WTC11 (cell line): ENCODE measurements around the gene SPTLC3. TPM values are rescaled to one million over a fixed set of nuclear protein-coding genes. Genes with fewer than 3 reads are reported as not detected.

Experiments
- ATAC-seq: fragments of 200-7000 bp; cut with Tn5 transposase; 2 replicates; pipeline ENCODE4 v1.10.0; 2021; ENCODE audit warnings: mild to moderate bottlenecking, moderate library complexity
- CTCF ChIA-PET: fragments of 300-600 bp; sonication (Branson Sonifier 250); formaldehyde crosslinking; loops from one replicate; lab custom pipeline; 2021; ENCODE audit warnings: antibody characterized with exemption; lab: Charles Lee
- POLR2A ChIA-PET: fragments of 350-600 bp; sonication (Branson Sonifier 250); formaldehyde crosslinking; loops from one replicate; lab custom pipeline; 2021; ENCODE audit warnings: antibody characterized with exemption; lab: Charles Lee
- DNase-seq: peaks from one replicate; pipeline ENCODE4 v3.0.0; 2021; ENCODE audit warnings: low spot score
- H3K27ac Mint-ChIP-seq: 2 replicates; pipeline ENCODE4 v1.8.0; 2021; ENCODE audit warnings: mixed read lengths
- H3K27me3 Mint-ChIP-seq: 2 replicates; pipeline ENCODE4 v1.8.0; 2021; ENCODE audit warnings: low read depth, mild to moderate bottlenecking, moderate library complexity, mixed read lengths
- H3K36me3 Mint-ChIP-seq: 2 replicates; pipeline ENCODE4 v1.8.0; 2021; ENCODE audit warnings: mixed read lengths
- H3K4me1 Mint-ChIP-seq: 2 replicates; pipeline ENCODE4 v1.8.0; 2022; ENCODE audit warnings: mixed read lengths
- H3K4me3 Mint-ChIP-seq: 2 replicates; pipeline ENCODE4 v1.8.0; 2021; ENCODE audit warnings: mild to moderate bottlenecking, moderate library complexity, mixed read lengths
- H3K9me3 Mint-ChIP-seq: 2 replicates; pipeline ENCODE4 v1.8.0; 2021; ENCODE audit warnings: mixed read lengths
- EMX1 ChIP-seq: fragments of 250-450 bp; sonication (Bioruptor Pico); IDR thresholded peaks from 2 replicates; pipeline ENCODE4 v1.8.0; 2021; ENCODE audit warnings: mild to moderate bottlenecking
- ESRRA ChIP-seq: sonication (generic); formaldehyde crosslinking; IDR thresholded peaks from 2 replicates; pipeline ENCODE4 v1.8.1; 2022; ENCODE audit warnings: mild to moderate bottlenecking, missing genetic modification reagents, borderline replicate concordance
- ETV6 ChIP-seq: sonication (generic); formaldehyde crosslinking; IDR thresholded peaks from 2 replicates; pipeline ENCODE4 v1.8.1; 2022; ENCODE audit warnings: mild to moderate bottlenecking, missing genetic modification reagents
- HMGA2 ChIP-seq: fragments of 250-450 bp; sonication (Bioruptor Pico); IDR thresholded peaks from 2 replicates; pipeline ENCODE4 v1.4.0; 2021; ENCODE audit warnings: mild to moderate bottlenecking, moderate library complexity
- MXD4 ChIP-seq: fragments of 250-450 bp; sonication (Bioruptor Pico); IDR thresholded peaks from 2 replicates; pipeline ENCODE4 v1.8.0; 2021; ENCODE audit warnings: mild to moderate bottlenecking, moderate library complexity, borderline replicate concordance
- OVOL2 ChIP-seq: fragments of 250-450 bp; sonication (Bioruptor Pico); IDR thresholded peaks from 2 replicates; pipeline ENCODE4 v1.9.0; 2021; ENCODE audit warnings: mild to moderate bottlenecking, borderline replicate concordance
- RORB ChIP-seq: fragments of 250-450 bp; sonication (Bioruptor Pico); IDR thresholded peaks from 2 replicates; pipeline ENCODE4 v1.9.0; 2021; ENCODE audit warnings: mild to moderate bottlenecking
- TCF7 ChIP-seq: sonication (generic); formaldehyde crosslinking; IDR thresholded peaks from 2 replicates; pipeline ENCODE4 v1.8.0; 2022; ENCODE audit warnings: mild to moderate bottlenecking, low read depth, missing genetic modification reagents, moderate library complexity
- ZNF121 ChIP-seq: sonication (generic); formaldehyde crosslinking; IDR thresholded peaks from 2 replicates; pipeline ENCODE4 v1.8.0; 2023; ENCODE audit warnings: missing genetic modification reagents
- ZNF219 ChIP-seq: sonication (generic); formaldehyde crosslinking; IDR thresholded peaks from 2 replicates; pipeline ENCODE4 v1.8.0; 2023; ENCODE audit warnings: missing genetic modification reagents, mild to moderate bottlenecking, borderline replicate concordance
- ZNF232 ChIP-seq: sonication (generic); formaldehyde crosslinking; IDR thresholded peaks from 2 replicates; pipeline ENCODE4 v1.8.0; 2022; ENCODE audit warnings: mild to moderate bottlenecking, missing genetic modification reagents
- ZNF416 ChIP-seq: fragments of 250-450 bp; sonication (Bioruptor Pico); IDR thresholded peaks from 2 replicates; pipeline ENCODE4 v1.9.0; 2021; ENCODE audit warnings: mild to moderate bottlenecking, inconsistent platforms
- total RNA-seq: library from RNA; stranded (reverse); gene quantifications from 3 replicates; pipeline ENCODE4 v1.2.3, GENCODE V29; 2021
- TF ChIP-seq, protein P1 (sequence below): sonication (generic); formaldehyde crosslinking; IDR thresholded peaks from 2 replicates; pipeline ENCODE4 v1.8.1; 2022; ENCODE audit warnings: missing genetic modification reagents, borderline replicate concordance
- TF ChIP-seq, protein P2 (sequence below): sonication (generic); formaldehyde crosslinking; IDR thresholded peaks from 2 replicates; pipeline ENCODE4 v1.8.1; 2023; ENCODE audit warnings: mild to moderate bottlenecking, missing genetic modification reagents, moderate library complexity
- TF ChIP-seq, protein P3 (sequence below): sonication (generic); formaldehyde crosslinking; IDR thresholded peaks from 2 replicates; pipeline ENCODE4 v1.8.1; 2023; ENCODE audit warnings: mild to moderate bottlenecking, missing genetic modification reagents, moderate library complexity
- TF ChIP-seq, protein P4 (sequence below): fragments of 200-600 bp; IDR thresholded peaks from 2 replicates; pipeline ENCODE4 v1.8.0; 2022; ENCODE audit warnings: antibody characterized with exemption
- TF ChIP-seq, protein P5 (sequence below): fragments of 250-450 bp; sonication (Bioruptor Pico); IDR thresholded peaks from 2 replicates; pipeline ENCODE4 v2.1.2; 2022; ENCODE audit warnings: mild to moderate bottlenecking, moderate library complexity
- TF ChIP-seq, protein P6 (sequence below): sonication (generic); formaldehyde crosslinking; IDR thresholded peaks from 2 replicates; pipeline ENCODE4 v1.8.0; 2022; ENCODE audit warnings: mild to moderate bottlenecking, missing genetic modification reagents

SPTLC3 gene
- total RNA-seq, 1 experiment from 2014 or later = 0.13 TPM

DNA sequence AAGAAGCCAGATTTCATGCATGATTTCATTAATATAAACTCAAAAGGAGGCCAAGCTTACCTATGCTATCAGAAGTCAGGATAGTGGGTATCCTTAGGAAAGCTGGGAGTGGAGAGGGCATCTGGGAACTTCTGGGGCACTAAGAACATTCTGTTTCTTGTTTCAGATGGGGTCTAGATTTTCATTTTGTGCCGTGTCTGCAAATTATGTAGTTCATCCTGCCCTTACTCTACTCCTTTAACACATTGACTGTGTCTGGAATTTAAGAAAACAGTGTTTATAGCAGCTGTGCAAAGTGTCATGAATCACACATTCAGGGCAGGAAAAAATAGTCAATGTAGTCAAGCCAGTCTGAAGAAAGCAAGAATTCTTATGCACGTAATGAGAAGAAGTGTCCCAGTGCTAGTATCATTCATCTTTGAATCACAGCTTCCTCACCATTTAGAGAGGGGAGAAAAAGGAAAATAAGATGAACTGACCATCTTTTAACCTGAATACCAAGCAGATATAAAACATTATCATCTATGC is 11.6 kb upstream of the SPTLC3 start:
- CTCF ChIA-PET = no interaction called here
- H3K4me1 Mint-ChIP-seq = peaks cover 13% of the 10 kb centered on the region
- no peaks in the 10 kb centered on the region for H3K36me3 Mint-ChIP-seq
- ATAC-seq = no peak
- H3K27me3 Mint-ChIP-seq = peaks cover 5% of the 10 kb centered on the region; the same call in 1 of the 2 replicates
- DNase-seq = no peak
- no peak for TF ChIP-seq RORB (CRISPR knock-in tag)
- TF ChIP-seq, all 79 proteins: peak for 0
- H3K9me3 Mint-ChIP-seq = peaks cover 4% of the 10 kb centered on the region; the same call in 1 of the 2 replicates
- H3K27ac Mint-ChIP-seq = no peak overlapping the region; the same call in 1 of the 2 replicates
- POLR2A ChIA-PET = no interaction called here
- no peak overlapping the region for H3K4me3 Mint-ChIP-seq

DNA sequence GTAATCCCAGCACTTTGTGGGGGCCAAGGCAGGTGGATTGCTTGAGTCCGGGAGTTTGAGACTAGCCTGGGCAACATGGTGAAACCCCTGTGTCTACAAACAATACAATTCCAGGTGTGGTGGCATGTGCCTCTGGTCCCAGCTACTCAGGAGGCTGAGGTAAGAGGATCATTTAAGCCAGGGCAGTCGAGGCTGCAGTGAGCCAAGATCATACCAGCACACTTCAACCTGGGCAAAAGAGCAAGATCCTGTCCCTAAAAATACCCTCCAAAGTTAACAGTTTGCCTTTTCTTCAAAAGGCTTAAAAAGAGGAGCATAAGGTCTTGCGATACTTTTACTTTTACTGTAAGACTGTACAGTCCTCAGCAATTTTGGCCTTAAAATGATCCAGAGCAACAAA is 10.7 kb upstream of the SPTLC3 start:
- 0 out of 2 replicates have a peak, but pooled peaks cover 3% of the 10 kb centered on the region for H3K27me3 Mint-ChIP-seq
- H3K27ac Mint-ChIP-seq = no peak overlapping the region
- no peak overlapping the region for H3K4me3 Mint-ChIP-seq
- peaks cover 4% of the 10 kb centered on the region; the same call in 1 of the 2 replicates for H3K9me3 Mint-ChIP-seq
- TF ChIP-seq ZNF232 (CRISPR knock-in tag) (no peak), ZNF121 (peak; percentile 66; the same call in 1 of the 2 replicates)
- ChIA-PET CTCF (no interaction called here), POLR2A (no interaction called here)
- no peaks in the 10 kb centered on the region for H3K36me3 Mint-ChIP-seq
- peaks cover 13% of the 10 kb centered on the region for H3K4me1 Mint-ChIP-seq
- no peak for DNase-seq
- ATAC-seq = no peak

DNA sequence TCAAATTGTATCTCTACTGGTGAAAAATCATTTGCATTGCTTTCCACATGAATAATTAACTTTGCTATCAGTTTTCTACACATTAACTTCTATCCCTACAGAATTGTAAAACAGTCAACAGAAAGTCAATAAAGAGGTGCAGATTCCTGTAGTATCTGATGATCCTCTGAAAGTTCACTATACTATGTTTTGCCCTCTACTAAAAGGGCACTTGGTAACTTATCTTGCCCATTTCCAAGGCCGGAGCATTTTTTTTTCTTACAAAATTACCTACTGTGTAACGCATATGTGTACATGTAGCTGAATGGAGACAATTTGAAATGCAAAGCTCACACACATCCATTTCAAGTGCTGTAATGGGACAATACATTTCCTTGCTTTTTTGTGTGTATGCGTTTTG is 9.6 kb upstream of the SPTLC3 start:
- DNase-seq (no peak), ATAC-seq (no peak)
- Mint-ChIP-seq H3K4me1 (peaks cover 13% of the 10 kb centered on the region), H3K27me3 (no peaks in the 10 kb centered on the region), H3K9me3 (peaks cover 4% of the 10 kb centered on the region; the same call in 1 of the 2 replicates), H3K27ac (no peak overlapping the region), H3K36me3 (no peaks in the 10 kb centered on the region), H3K4me3 (no peak overlapping the region)
- no peak for TF ChIP-seq ESRRA (CRISPR knock-in tag)
- TF ChIP-seq, protein P1, sequence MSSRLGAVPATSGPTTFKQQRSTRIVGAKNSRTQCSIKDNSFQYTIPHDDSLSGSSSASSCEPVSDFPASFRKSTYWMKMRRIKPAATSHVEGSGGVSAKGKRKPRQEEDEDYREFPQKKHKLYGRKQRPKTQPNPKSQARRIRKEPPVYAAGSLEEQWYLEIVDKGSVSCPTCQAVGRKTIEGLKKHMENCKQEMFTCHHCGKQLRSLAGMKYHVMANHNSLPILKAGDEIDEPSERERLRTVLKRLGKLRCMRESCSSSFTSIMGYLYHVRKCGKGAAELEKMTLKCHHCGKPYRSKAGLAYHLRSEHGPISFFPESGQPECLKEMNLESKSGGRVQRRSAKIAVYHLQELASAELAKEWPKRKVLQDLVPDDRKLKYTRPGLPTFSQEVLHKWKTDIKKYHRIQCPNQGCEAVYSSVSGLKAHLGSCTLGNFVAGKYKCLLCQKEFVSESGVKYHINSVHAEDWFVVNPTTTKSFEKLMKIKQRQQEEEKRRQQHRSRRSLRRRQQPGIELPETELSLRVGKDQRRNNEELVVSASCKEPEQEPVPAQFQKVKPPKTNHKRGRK (CRISPR knock-in tag) = no peak
- ChIA-PET POLR2A (no interaction called here), CTCF (interaction anchor here (0.7 kb wide), 1 partner anchor 21 kb away, joined by 4 read pairs; no protein-coding TSS in a partner anchor)

DNA sequence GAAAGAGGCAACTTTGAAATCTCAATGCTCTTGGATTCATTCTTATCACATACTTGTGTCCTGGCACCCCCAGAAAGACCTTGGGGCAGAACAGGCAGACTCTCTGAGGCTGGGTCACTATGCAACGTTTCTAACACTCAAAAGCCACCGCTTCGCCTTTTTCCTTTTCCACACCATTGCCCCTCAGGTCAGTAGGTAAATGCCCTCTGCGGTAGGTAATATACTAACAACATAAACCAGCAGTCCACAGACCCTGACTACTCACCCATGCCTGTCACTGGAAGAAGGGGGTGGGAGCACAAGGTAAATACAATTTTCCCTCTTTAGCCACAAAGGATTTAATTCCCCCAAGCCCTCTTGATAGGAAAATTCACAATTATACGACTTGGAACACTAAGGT is 6.5 kb upstream of the SPTLC3 start:
- H3K4me1 Mint-ChIP-seq = no peaks in the 10 kb centered on the region
- ChIA-PET CTCF (no interaction called here), POLR2A (no interaction called here)
- TF ChIP-seq EMX1 (CRISPR knock-in tag) = no peak
- TF ChIP-seq TCF7 (CRISPR knock-in tag) = no peak
- no peak for TF ChIP-seq HMGA2 (CRISPR knock-in tag)
- TF ChIP-seq, protein P2, sequence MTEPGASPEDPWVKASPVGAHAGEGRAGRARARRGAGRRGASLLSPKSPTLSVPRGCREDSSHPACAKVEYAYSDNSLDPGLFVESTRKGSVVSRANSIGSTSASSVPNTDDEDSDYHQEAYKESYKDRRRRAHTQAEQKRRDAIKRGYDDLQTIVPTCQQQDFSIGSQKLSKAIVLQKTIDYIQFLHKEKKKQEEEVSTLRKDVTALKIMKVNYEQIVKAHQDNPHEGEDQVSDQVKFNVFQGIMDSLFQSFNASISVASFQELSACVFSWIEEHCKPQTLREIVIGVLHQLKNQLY (CRISPR knock-in tag) = no peak
- no peak for TF ChIP-seq OVOL2 (CRISPR knock-in tag)
- no peak for TF ChIP-seq MXD4
- no peak for TF ChIP-seq ETV6 (CRISPR knock-in tag)
- TF ChIP-seq, protein P3, sequence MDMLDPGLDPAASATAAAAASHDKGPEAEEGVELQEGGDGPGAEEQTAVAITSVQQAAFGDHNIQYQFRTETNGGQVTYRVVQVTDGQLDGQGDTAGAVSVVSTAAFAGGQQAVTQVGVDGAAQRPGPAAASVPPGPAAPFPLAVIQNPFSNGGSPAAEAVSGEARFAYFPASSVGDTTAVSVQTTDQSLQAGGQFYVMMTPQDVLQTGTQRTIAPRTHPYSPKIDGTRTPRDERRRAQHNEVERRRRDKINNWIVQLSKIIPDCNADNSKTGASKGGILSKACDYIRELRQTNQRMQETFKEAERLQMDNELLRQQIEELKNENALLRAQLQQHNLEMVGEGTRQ (CRISPR knock-in tag) = no peak
- no peaks in the 10 kb centered on the region for H3K27me3 Mint-ChIP-seq
- no peak overlapping the region for H3K4me3 Mint-ChIP-seq
- H3K27ac Mint-ChIP-seq = no peak overlapping the region
- H3K36me3 Mint-ChIP-seq = no peaks in the 10 kb centered on the region
- H3K9me3 Mint-ChIP-seq = no peaks in the 10 kb centered on the region
- DNase-seq = no peak
- ATAC-seq = no peak

DNA sequence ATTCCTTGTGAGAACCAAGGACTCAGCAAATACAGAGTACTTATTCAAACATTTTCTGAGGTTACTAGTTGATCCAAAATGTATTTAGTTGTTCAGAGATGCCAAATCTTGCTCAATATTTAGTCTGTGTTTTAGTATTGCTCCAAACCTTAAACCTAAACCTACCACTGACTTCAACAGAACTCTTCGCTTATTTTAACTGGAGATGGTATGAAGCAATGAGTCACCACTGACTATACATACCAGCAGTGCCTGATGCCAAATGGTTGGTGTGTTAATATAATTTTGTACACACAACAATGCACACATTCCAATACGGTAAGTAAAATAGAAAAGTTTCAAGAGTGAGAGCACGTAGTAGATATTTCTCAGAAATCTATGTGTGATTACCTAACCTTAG is 1.9 kb upstream of the SPTLC3 start:
- ChIA-PET CTCF (no interaction called here), POLR2A (no interaction called here)
- no peak overlapping the region for H3K27ac Mint-ChIP-seq
- H3K4me3 Mint-ChIP-seq = no peak overlapping the region
- H3K36me3 Mint-ChIP-seq = no peaks in the 10 kb centered on the region
- no peaks in the 10 kb centered on the region for H3K9me3 Mint-ChIP-seq
- H3K27me3 Mint-ChIP-seq = no peaks in the 10 kb centered on the region
- peaks cover 23% of the 10 kb centered on the region for H3K4me1 Mint-ChIP-seq
- no peak for ATAC-seq
- DNase-seq = no peak
- TF ChIP-seq, protein P4, sequence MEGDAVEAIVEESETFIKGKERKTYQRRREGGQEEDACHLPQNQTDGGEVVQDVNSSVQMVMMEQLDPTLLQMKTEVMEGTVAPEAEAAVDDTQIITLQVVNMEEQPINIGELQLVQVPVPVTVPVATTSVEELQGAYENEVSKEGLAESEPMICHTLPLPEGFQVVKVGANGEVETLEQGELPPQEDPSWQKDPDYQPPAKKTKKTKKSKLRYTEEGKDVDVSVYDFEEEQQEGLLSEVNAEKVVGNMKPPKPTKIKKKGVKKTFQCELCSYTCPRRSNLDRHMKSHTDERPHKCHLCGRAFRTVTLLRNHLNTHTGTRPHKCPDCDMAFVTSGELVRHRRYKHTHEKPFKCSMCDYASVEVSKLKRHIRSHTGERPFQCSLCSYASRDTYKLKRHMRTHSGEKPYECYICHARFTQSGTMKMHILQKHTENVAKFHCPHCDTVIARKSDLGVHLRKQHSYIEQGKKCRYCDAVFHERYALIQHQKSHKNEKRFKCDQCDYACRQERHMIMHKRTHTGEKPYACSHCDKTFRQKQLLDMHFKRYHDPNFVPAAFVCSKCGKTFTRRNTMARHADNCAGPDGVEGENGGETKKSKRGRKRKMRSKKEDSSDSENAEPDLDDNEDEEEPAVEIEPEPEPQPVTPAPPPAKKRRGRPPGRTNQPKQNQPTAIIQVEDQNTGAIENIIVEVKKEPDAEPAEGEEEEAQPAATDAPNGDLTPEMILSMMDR = no peak
- TF ChIP-seq, protein P5, sequence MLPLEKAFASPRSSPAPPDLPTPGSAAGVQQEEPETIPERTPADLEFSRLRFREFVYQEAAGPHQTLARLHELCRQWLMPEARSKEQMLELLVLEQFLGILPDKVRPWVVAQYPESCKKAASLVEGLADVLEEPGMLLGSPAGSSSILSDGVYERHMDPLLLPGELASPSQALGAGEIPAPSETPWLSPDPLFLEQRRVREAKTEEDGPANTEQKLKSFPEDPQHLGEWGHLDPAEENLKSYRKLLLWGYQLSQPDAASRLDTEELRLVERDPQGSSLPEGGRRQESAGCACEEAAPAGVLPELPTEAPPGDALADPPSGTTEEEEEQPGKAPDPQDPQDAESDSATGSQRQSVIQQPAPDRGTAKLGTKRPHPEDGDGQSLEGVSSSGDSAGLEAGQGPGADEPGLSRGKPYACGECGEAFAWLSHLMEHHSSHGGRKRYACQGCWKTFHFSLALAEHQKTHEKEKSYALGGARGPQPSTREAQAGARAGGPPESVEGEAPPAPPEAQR (CRISPR knock-in tag) = no peak
- no peak for TF ChIP-seq ZNF416
- TF ChIP-seq ZNF219 (CRISPR knock-in tag) = no peak
- TF ChIP-seq, protein P6, sequence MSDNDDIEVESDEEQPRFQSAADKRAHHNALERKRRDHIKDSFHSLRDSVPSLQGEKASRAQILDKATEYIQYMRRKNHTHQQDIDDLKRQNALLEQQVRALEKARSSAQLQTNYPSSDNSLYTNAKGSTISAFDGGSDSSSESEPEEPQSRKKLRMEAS (CRISPR knock-in tag) = no peak
- TF ChIP-seq, protein P1 (CRISPR knock-in tag) = no peak
